ENCODE results near the gene SLC20A1. TPM values are rescaled to one million over a fixed set of nuclear protein-coding genes. Genes with fewer than 3 reads are reported as not detected.

SLC20A1 gene
- total RNA-seq, 2 experiments from 2014 or later: 152 to 158 TPM

- no peak overlapping the region for H3K27ac Mint-ChIP-seq
- H3K9me3 Mint-ChIP-seq: no peaks in the 10 kb centered on the region
- peaks cover 12% of the 10 kb centered on the region for H3K36me3 Mint-ChIP-seq (ENCODE audit: low read depth)
- no peak overlapping the region for H3K4me3 Mint-ChIP-seq
- peaks cover 52% of the 10 kb centered on the region for H3K4me1 Mint-ChIP-seq
- peaks cover 8% of the 10 kb centered on the region for H3K27me3 Mint-ChIP-seq
- ChIA-PET POLR2A (interaction anchor here (0.8 to 9.1 kb wide), 3 partner anchors 12 to 51 kb away, joined by 3 to 492 read pairs (median 4); no protein-coding TSS in a partner anchor), CTCF (interaction anchor here (1.1 to 8.4 kb wide), 2 partner anchors 12 to 85 kb away, joined by 3 to 221 read pairs; no protein-coding TSS in a partner anchor)
- DNase-seq: no peak
These were observed 4.0 kb upstream of the SLC20A1 start for GRCh38 chr2:112641701-112642100.

DNA sequence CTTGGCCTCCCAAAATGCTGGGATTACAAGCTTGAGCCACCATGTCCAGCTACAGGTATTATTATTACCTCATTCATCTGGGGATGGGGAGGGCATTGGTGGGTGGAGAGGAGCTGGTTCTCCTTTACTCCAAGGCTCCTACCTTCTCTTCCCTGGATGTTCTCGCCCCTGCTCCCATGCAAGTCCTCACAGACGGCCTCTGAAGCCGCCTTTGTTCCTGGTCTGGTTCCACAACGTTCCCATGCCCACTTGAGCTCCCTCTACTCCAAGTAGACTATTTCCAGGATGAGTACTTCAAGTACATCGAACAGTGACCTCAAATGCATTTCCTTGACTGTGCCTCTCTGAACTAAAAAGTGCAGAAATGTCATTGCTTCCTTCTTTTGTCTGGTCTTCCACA, 3.2 kb upstream of the SLC20A1 start:
- Mint-ChIP-seq H3K27ac (no peak overlapping the region), H3K4me1 (peaks cover 47% of the 10 kb centered on the region), H3K27me3 (peaks cover 3% of the 10 kb centered on the region), H3K9me3 (no peaks in the 10 kb centered on the region), H3K36me3 (ENCODE audit: low read depth) (peaks cover 21% of the 10 kb centered on the region), H3K4me3 (no peak overlapping the region)
- CTCF ChIA-PET: interaction anchor here (8.4 kb wide), 1 partner anchor 13 kb away, joined by 221 read pairs; no protein-coding TSS in a partner anchor
- POLR2A ChIA-PET: interaction anchor here (0.8 to 9.1 kb wide), 3 partner anchors 13 to 50 kb away, joined by 3 to 492 read pairs (median 4); no protein-coding TSS in a partner anchor
- peak; percentile 11 for DNase-seq

- CTCF ChIA-PET: interaction anchor here (8.4 kb wide), 1 partner anchor 14 kb away, joined by 221 read pairs; no protein-coding TSS in a partner anchor
- POLR2A ChIA-PET: interaction anchor here (1.7 to 9.1 kb wide), 2 partner anchors 13 to 15 kb away, joined by 4 to 492 read pairs; no protein-coding TSS in a partner anchor
- peaks cover 51% of the 10 kb centered on the region for H3K4me1 Mint-ChIP-seq
- no peaks in the 10 kb centered on the region for H3K9me3 Mint-ChIP-seq
- H3K27me3 Mint-ChIP-seq: peaks cover 3% of the 10 kb centered on the region
- H3K27ac Mint-ChIP-seq: no peak overlapping the region
- H3K36me3 Mint-ChIP-seq (ENCODE audit: low read depth): peaks cover 25% of the 10 kb centered on the region
- DNase-seq: no peak
- H3K4me3 Mint-ChIP-seq: no peak overlapping the region
These were observed 2.8 kb upstream of the SLC20A1 start for GRCh38 chr2:112642966-112643365.

DNA sequence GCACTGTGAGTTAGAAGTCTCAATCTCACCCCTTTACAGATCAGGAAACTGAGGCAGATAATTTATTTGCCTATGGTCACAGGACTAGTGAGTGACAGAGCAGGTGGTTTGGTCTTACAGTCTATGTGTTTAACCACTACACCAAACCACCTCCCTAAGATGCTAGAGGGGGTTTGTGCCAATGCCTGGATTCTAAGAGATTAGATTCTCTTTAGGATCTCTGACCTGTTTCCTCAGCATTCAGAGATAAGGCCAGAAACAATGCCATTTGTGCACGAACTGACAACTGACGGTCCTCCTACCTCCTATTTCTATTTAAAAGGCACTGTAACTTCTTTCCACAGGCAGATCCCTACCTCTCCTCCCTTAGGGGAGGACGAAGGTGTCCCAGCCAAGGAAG, 2.3 kb upstream of the SLC20A1 start:
- CTCF ChIA-PET: interaction anchor here (8.4 kb wide), 1 partner anchor 14 kb away, joined by 221 read pairs; no protein-coding TSS in a partner anchor
- POLR2A ChIA-PET: interaction anchor here (9.1 kb wide), 1 partner anchor 14 kb away, joined by 492 read pairs; no protein-coding TSS in a partner anchor
- no peak overlapping the region for H3K27ac Mint-ChIP-seq
- no peaks in the 10 kb centered on the region for H3K9me3 Mint-ChIP-seq
- peaks cover 56% of the 10 kb centered on the region for H3K4me1 Mint-ChIP-seq
- H3K36me3 Mint-ChIP-seq (ENCODE audit: low read depth): peaks cover 30% of the 10 kb centered on the region
- no peak for DNase-seq
- H3K27me3 Mint-ChIP-seq: peaks cover under 1% of the 10 kb centered on the region
- H3K4me3 Mint-ChIP-seq: no peak overlapping the region

DNA sequence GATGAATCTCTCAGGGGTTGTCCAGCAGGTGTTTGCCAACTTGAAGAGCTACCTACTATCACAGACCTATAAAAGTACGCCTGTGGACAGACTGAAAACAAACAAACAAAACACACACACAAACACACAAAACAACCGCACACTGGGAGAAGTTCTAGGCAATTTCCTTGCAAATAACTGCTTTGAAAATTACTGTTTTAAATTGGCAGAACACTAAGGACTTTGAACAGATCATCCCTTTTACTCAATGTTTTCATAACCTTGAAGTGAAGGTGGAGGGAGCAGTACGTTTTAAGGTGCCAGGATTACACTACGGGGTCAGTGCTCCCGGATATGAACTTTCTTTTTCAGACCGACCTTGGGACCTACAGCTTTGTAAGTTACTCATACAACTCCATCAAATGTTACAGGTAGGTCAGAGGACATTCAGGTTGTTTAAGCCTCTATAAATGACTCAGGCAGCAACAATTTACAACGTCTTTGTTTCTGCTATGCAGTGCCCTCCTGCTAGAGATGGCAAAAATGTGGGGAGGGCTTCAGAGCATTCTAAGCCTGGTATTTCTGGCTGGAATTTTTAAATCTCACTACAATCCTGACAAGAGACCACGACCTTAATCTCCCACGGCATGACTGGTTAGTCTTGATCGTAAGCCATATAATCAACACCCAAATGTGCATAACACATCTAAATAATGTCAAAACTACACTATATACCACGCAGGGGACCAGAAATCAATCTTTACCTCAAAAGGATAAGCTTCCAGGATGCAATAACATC, 1.4 kb upstream of the SLC20A1 start:
- H3K27ac Mint-ChIP-seq: peak overlapping the region; percentile 78
- CTCF ChIA-PET: interaction anchor here (0.8 to 8.4 kb wide), 8 partner anchors 15 to 297 kb away, joined by 3 to 221 read pairs (median 6); no protein-coding TSS in a partner anchor

DNA sequence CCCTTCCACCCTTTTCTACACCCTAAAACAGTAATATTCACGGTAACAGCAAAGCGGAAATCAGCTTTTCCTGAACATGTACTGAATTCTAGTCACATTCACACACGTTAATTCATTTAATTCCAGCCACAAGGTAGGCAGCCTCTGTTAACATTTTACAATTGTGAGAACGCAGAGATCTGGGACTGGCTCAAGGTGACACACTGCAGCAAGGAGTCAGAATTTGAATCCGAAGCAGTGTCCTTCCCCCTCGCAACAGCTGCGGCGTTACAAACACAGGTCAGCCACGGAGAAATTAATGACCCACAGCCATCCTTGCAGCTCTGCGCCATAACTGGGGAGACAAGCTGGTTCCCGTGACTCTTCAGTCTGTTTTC, 818 bp upstream of the SLC20A1 start:
- no peaks in the 10 kb centered on the region for H3K27me3 Mint-ChIP-seq
- peak overlapping the region; percentile 78 for H3K27ac Mint-ChIP-seq
- peak overlapping the region; percentile 97 for H3K4me3 Mint-ChIP-seq
- ChIA-PET POLR2A (interaction anchor here (0.8 to 9.1 kb wide), 19 partner anchors 12 to 1245 kb away, joined by 3 to 492 read pairs (median 14); partner anchors contain the start of genes ACTR3 and CHCHD5), CTCF (interaction anchor here (0.6 to 8.4 kb wide), 14 partner anchors 9 to 297 kb away, joined by 3 to 221 read pairs (median 4); no protein-coding TSS in a partner anchor)
- DNase-seq: no peak
- no peaks in the 10 kb centered on the region for H3K9me3 Mint-ChIP-seq
- H3K36me3 Mint-ChIP-seq (ENCODE audit: low read depth): peaks cover 44% of the 10 kb centered on the region
- H3K4me1 Mint-ChIP-seq: peaks cover 68% of the 10 kb centered on the region

More for the DNA sequence above, 1.4 kb upstream of the SLC20A1 start:
- Mint-ChIP-seq H3K4me3 (peak overlapping the region; percentile 97), H3K27me3 (no peaks in the 10 kb centered on the region), H3K9me3 (no peaks in the 10 kb centered on the region), H3K36me3 (ENCODE audit: low read depth) (peaks cover 39% of the 10 kb centered on the region), H3K4me1 (peaks cover 65% of the 10 kb centered on the region)
- POLR2A ChIA-PET: interaction anchor here (1.2 to 9.1 kb wide), 15 partner anchors 13 to 292 kb away, joined by 3 to 492 read pairs (median 21); partner anchors contain the start of gene CHCHD5
- DNase-seq: no peak

GRCh38 chr2:112646102-112646719, 472 bp downstream of the SLC20A1 start:
- Mint-ChIP-seq H3K4me3 (peak overlapping the region; percentile 97), H3K36me3 (ENCODE audit: low read depth) (peaks cover 56% of the 10 kb centered on the region), H3K4me1 (peaks cover 65% of the 10 kb centered on the region), H3K27ac (peak overlapping the region; percentile 75), H3K27me3 (no peaks in the 10 kb centered on the region), H3K9me3 (no peaks in the 10 kb centered on the region)
- peak; percentile 62 for DNase-seq
- POLR2A ChIA-PET: interaction anchor here (1.1 to 9.1 kb wide), 19 partner anchors 11 to 117 kb away, joined by 3 to 492 read pairs (median 14); partner anchors contain the start of gene CHCHD5
- CTCF ChIA-PET: interaction anchor here (0.7 to 8.4 kb wide), 7 partner anchors 15 to 80 kb away, joined by 3 to 221 read pairs (median 4); no protein-coding TSS in a partner anchor

DNA sequence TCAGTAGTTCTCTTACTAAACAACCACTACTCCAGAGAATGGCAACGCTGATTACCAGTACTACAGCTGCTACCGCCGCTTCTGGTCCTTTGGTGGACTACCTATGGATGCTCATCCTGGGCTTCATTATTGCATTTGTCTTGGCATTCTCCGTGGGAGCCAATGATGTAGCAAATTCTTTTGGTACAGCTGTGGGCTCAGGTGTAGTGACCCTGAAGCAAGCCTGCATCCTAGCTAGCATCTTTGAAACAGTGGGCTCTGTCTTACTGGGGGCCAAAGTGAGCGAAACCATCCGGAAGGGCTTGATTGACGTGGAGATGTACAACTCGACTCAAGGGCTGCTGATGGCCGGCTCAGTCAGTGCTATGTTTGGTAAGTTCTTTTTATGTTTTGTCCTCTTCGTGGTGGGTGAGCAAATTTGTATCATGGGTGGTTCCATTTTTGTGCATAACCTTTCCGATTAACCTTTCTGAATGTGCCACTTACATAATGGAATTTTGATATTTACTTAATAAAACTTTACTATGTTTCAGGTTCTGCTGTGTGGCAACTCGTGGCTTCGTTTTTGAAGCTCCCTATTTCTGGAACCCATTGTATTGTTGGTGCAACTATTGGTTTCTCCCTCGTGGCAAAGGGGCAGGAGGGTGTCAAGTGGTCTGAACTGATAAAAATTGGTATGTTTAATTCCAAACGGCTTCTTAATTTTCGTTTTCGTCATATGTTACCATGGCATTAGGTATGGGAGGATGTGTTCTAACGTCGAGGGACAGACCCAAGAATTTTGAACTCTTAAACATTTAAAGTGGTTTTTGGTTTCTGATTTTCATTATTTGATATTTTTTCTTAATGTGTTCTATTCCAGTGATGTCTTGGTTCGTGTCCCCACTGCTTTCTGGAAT, 1.3 kb downstream of the SLC20A1 start:
- Mint-ChIP-seq H3K4me3 (peak overlapping the region; percentile 97), H3K9me3 (no peaks in the 10 kb centered on the region), H3K4me1 (peaks cover 65% of the 10 kb centered on the region), H3K27me3 (no peaks in the 10 kb centered on the region), H3K27ac (peak overlapping the region; percentile 86), H3K36me3 (ENCODE audit: low read depth) (peaks cover 61% of the 10 kb centered on the region)
- CTCF ChIA-PET: interaction anchor here (0.7 to 8.4 kb wide), 10 partner anchors 14 to 79 kb away, joined by 3 to 221 read pairs (median 4); no protein-coding TSS in a partner anchor
- peak; percentile 29 for DNase-seq
- POLR2A ChIA-PET: interaction anchor here (1.2 to 9.1 kb wide), 18 partner anchors 10 to 116 kb away, joined by 3 to 492 read pairs (median 16); partner anchors contain the start of gene CHCHD5

GRCh38 chr2:112648081-112648480, 2.3 kb downstream of the SLC20A1 start:
- H3K4me3 Mint-ChIP-seq: peak overlapping the region; percentile 97
- ChIA-PET CTCF (interaction anchor here (0.9 to 8.4 kb wide), 6 partner anchors 13 to 78 kb away, joined by 3 to 221 read pairs (median 5); no protein-coding TSS in a partner anchor), POLR2A (interaction anchor here (0.9 to 9.1 kb wide), 13 partner anchors 9 to 90 kb away, joined by 3 to 492 read pairs (median 29); partner anchors contain the start of gene CHCHD5)
- H3K4me1 Mint-ChIP-seq: peaks cover 69% of the 10 kb centered on the region
- H3K9me3 Mint-ChIP-seq: no peaks in the 10 kb centered on the region
- no peaks in the 10 kb centered on the region for H3K27me3 Mint-ChIP-seq
- H3K27ac Mint-ChIP-seq: peak overlapping the region; percentile 86
- peak; percentile 26 for DNase-seq
- peaks cover 71% of the 10 kb centered on the region for H3K36me3 Mint-ChIP-seq (ENCODE audit: low read depth)

GRCh38 chr2:112656679-112657078, 10.9 kb downstream of the SLC20A1 start:
- H3K27ac Mint-ChIP-seq: peak overlapping the region; percentile 38

GRCh38 chr2:112658301-112658700, 12.6 kb downstream of the SLC20A1 start:
- H3K27me3 Mint-ChIP-seq: no peaks in the 10 kb centered on the region
- H3K4me1 Mint-ChIP-seq: peaks cover 75% of the 10 kb centered on the region
- peak overlapping the region; percentile 71 for H3K27ac Mint-ChIP-seq
- H3K36me3 Mint-ChIP-seq (ENCODE audit: low read depth): peaks cover 87% of the 10 kb centered on the region
- CTCF ChIA-PET: interaction anchor here (0.5 to 1.4 kb wide), 4 partner anchors 32 to 68 kb away, joined by 3 to 9 read pairs (median 4); no protein-coding TSS in a partner anchor
- no peaks in the 10 kb centered on the region for H3K9me3 Mint-ChIP-seq
- no peak overlapping the region for H3K4me3 Mint-ChIP-seq
- POLR2A ChIA-PET: interaction anchor here (0.8 to 8.6 kb wide), 14 partner anchors 8 to 68 kb away, joined by 3 to 73 read pairs (median 5); partner anchors contain the start of gene SLC20A1
- no peak for DNase-seq

More at GRCh38 chr2:112656679-112657078, 10.9 kb downstream of the SLC20A1 start:
- peaks cover 90% of the 10 kb centered on the region for H3K36me3 Mint-ChIP-seq (ENCODE audit: low read depth)
- no peaks in the 10 kb centered on the region for H3K9me3 Mint-ChIP-seq
- no peak for DNase-seq
- ChIA-PET POLR2A (interaction anchor here (1.2 to 8.6 kb wide), 5 partner anchors 10 to 31 kb away, joined by 3 to 73 read pairs (median 22); partner anchors contain the start of gene SLC20A1), CTCF (interaction anchor here (0.9 to 3.8 kb wide), 5 partner anchors 11 to 69 kb away, joined by 3 to 17 read pairs (median 3); no protein-coding TSS in a partner anchor)
- H3K4me1 Mint-ChIP-seq: peaks cover 80% of the 10 kb centered on the region
- no peaks in the 10 kb centered on the region for H3K27me3 Mint-ChIP-seq
- H3K4me3 Mint-ChIP-seq: no peak overlapping the region

All from activated CD4-positive, alpha-beta memory T cell treated with anti-CD3 and anti-CD28 coated beads, Interleukin-2, amount 10 ng/mL, durations not matched to agents 7 days and 5 days (primary cell).